ENCODE data around the gene CLDN8. TPM values are rescaled to one million over a fixed set of nuclear protein-coding genes. Genes with fewer than 3 reads are reported as not detected.

Gene CLDN8
- total RNA-seq, 2 experiments from 2014 or later = not detected

GRCh38 chr21:30249936-30250335 lies 34.0 kb upstream of the CLDN8 start:
- Mint-ChIP-seq H3K9me3 (no peaks in the 10 kb centered on the region), H3K36me3 (ENCODE audit: low read depth) (no peaks in the 10 kb centered on the region), H3K4me1 (ENCODE audit: low read depth) (no peaks in the 10 kb centered on the region), H3K27ac (no peak overlapping the region), H3K27me3 (no peaks in the 10 kb centered on the region), H3K4me3 (no peak overlapping the region)
- no peak for DNase-seq
- ATAC-seq = no peak
- intact Hi-C loops (cut with micrococcal nuclease) = no loop called here
- TF ChIP-seq CTCF (IDR thresholded peaks at IDR 0.05) = no peak
- ChIA-PET CTCF (no interaction called here), POLR2A (no interaction called here)

DNA sequence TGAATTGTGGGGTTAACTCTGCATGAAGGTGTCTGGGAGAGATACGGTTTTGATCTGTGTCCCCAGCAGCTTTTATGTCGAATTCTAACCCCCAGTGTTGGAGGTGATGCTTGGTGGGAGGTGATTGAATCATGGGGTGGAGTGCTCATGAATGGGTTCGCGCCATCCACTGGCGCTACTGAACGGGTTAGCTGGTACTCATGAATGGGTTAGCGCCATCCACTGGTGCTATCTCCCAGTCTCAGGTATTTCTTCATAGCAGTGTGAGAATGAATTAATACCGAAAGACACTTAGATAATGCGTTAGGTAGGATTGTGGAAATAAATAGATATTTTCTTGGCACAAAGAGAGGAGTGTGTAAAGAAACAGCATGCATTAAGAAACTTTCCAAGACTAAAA lies 32.9 kb upstream of the CLDN8 start:
- H3K27me3 Mint-ChIP-seq = no peaks in the 10 kb centered on the region
- no peaks in the 10 kb centered on the region for H3K36me3 Mint-ChIP-seq (ENCODE audit: low read depth)
- no peak overlapping the region for H3K27ac Mint-ChIP-seq
- no peak for ATAC-seq
- DNase-seq = no peak
- CTCF ChIA-PET = no interaction called here
- intact Hi-C loops (cut with micrococcal nuclease) = no loop called here
- TF ChIP-seq CTCF (IDR thresholded peaks at IDR 0.05) = no peak
- no peaks in the 10 kb centered on the region for H3K4me1 Mint-ChIP-seq (ENCODE audit: low read depth)
- H3K9me3 Mint-ChIP-seq = no peaks in the 10 kb centered on the region
- POLR2A ChIA-PET = no interaction called here
- no peak overlapping the region for H3K4me3 Mint-ChIP-seq

GRCh38 chr21:30245061-30245460 lies 29.2 kb upstream of the CLDN8 start:
- ATAC-seq = no peak
- Mint-ChIP-seq H3K4me1 (ENCODE audit: low read depth) (no peaks in the 10 kb centered on the region), H3K9me3 (no peaks in the 10 kb centered on the region), H3K27ac (no peak overlapping the region), H3K4me3 (no peak overlapping the region), H3K27me3 (no peaks in the 10 kb centered on the region), H3K36me3 (ENCODE audit: low read depth) (no peaks in the 10 kb centered on the region)
- intact Hi-C loops (cut with micrococcal nuclease) = no loop called here
- CTCF ChIA-PET = no interaction called here
- POLR2A ChIA-PET = no interaction called here
- no peak for DNase-seq
- no peak for TF ChIP-seq CTCF (IDR thresholded peaks at IDR 0.05)

DNA sequence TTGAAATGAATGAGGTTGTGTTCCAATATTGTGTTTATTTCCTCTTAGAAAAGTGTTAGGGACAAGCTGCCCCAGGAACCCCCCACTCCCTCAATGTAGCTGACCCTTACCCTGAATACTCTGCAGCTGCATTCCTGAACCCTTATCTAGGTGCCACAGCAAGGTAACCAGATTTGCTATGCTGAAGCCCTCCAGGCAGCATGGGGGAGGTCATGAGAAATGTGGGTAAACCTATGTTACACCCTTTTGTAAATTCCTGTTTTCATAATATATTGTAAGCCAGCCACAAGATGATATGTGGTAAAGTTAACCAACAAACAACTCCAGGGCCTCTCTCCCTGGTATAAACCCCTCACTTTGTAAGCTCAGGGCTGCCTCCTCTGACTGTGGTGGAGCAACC lies 27.8 kb upstream of the CLDN8 start:
- TF ChIP-seq CTCF (IDR thresholded peaks at IDR 0.05) = no peak
- Mint-ChIP-seq H3K27me3 (no peaks in the 10 kb centered on the region), H3K4me3 (no peak overlapping the region), H3K9me3 (no peaks in the 10 kb centered on the region), H3K27ac (no peak overlapping the region), H3K4me1 (ENCODE audit: low read depth) (no peaks in the 10 kb centered on the region), H3K36me3 (ENCODE audit: low read depth) (no peaks in the 10 kb centered on the region)
- ATAC-seq (no peak), DNase-seq (no peak)
- intact Hi-C loops (cut with micrococcal nuclease) = no loop called here
- CTCF ChIA-PET = no interaction called here
- POLR2A ChIA-PET = no interaction called here

GRCh38 chr21:30240661-30241060 lies 24.8 kb upstream of the CLDN8 start:
- intact Hi-C loops (cut with micrococcal nuclease) = no loop called here
- H3K27ac Mint-ChIP-seq = no peak overlapping the region
- no peaks in the 10 kb centered on the region for H3K4me1 Mint-ChIP-seq (ENCODE audit: low read depth)
- CTCF ChIA-PET = no interaction called here
- POLR2A ChIA-PET = no interaction called here
- H3K36me3 Mint-ChIP-seq (ENCODE audit: low read depth) = no peaks in the 10 kb centered on the region
- TF ChIP-seq CTCF (IDR thresholded peaks at IDR 0.05) = no peak
- no peaks in the 10 kb centered on the region for H3K27me3 Mint-ChIP-seq
- no peak for ATAC-seq
- H3K4me3 Mint-ChIP-seq = no peak overlapping the region
- no peak for DNase-seq
- H3K9me3 Mint-ChIP-seq = no peaks in the 10 kb centered on the region
